ENCODE measurements around the gene SH3PXD2B. TPM values are rescaled to one million over a fixed set of nuclear protein-coding genes. Genes with fewer than 3 reads are reported as not detected.

SH3PXD2B gene
- total and polyA plus RNA-seq, 2 of the 13 experiments (the other 11 are each of a cell fraction or from before 2014, with no cell fraction given) = 3.4 to 4.6 TPM

DNA sequence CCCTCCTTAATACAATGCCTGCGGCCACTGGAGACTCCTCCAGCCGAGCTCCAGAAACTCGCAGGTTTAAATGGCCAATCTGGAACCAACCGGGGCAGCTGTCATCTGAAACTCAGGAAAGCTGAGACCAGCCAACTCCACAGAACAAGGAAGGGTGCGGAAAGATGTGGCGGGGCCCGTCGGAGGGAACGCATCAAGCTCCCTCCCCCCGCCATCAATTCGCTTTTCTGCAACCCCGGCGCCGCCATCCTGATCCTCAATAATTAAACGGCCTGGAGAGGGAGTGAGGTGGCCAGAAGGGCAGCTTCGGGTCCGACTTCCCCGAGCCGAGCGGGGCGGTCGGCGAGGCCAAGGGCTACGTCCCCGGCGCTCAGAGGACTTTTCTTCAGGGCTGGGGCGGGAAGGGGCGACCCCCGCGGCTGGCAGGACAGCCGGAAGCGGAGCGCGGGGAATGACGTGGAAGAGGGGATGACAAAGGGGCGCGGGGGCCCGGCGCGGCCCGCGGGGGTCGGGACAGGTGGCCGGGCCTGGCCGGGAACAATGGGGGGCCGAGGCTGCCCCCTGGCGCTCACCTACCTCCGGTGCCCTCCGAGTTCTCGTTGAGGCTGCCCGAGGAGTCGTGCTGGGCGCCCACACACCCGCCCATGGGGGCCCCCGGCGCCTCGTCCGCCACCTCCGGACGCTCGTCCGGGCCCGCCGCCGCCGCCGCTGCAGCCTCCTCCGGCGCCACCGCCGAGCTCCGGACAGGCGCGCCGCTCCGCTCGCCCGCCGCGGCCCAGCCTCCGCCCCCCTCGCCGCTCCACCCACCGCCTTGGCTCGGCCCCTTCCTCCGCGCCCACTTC lies 171.1 kb downstream of the SH3PXD2B start, which contains the start of gene UBTD2 (continued):
- TF ChIP-seq SCMH1 (CRISPR knock-in tag; IDR thresholded peaks at IDR 0.05; ENCODE audit: borderline replicate concordance) (no peak), ZBTB42 (CRISPR knock-in tag; IDR thresholded peaks at IDR 0.05) (no peak), ZNF709 (CRISPR knock-in tag; IDR thresholded peaks at IDR 0.05) (no peak), ZNF768 (CRISPR knock-in tag; IDR thresholded peaks at IDR 0.05) (no peak), ZNF343 (CRISPR knock-in tag; IDR thresholded peaks at IDR 0.05) (no peak), POLR2A (IDR thresholded peaks at IDR 0.05; ENCODE audit: insufficient read depth in 1 of 2, low read depth in 2 of 2, low read length in 2 of 2) (no peak), ZFYVE20 (CRISPR knock-in tag; IDR thresholded peaks at IDR 0.05; ENCODE audit: borderline replicate concordance, low read depth) (no peak)
- TF ChIP-seq, protein P1, sequence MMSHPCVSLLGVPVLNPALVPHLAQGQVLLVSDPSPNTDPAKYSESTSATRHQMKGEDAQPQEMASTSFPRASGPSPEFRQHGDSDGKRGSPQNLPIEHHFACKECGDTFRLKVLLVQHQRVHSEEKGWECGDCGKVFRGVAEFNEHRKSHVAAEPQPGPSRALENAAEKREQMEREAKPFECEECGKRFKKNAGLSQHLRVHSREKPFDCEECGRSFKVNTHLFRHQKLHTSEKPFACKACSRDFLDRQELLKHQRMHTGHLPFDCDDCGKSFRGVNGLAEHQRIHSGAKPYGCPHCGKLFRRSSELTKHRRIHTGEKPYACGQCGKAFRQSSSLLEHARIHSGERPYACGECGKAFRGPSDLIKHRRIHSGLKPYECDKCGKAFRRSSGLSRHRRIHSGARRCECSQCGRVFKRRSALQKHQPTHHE (CRISPR knock-in tag; IDR thresholded peaks at IDR 0.05; ENCODE audit: borderline replicate concordance) = 0 out of 2 replicates have a peak, but pooled peaks have one; percentile 70
- TF ChIP-seq, protein P2, sequence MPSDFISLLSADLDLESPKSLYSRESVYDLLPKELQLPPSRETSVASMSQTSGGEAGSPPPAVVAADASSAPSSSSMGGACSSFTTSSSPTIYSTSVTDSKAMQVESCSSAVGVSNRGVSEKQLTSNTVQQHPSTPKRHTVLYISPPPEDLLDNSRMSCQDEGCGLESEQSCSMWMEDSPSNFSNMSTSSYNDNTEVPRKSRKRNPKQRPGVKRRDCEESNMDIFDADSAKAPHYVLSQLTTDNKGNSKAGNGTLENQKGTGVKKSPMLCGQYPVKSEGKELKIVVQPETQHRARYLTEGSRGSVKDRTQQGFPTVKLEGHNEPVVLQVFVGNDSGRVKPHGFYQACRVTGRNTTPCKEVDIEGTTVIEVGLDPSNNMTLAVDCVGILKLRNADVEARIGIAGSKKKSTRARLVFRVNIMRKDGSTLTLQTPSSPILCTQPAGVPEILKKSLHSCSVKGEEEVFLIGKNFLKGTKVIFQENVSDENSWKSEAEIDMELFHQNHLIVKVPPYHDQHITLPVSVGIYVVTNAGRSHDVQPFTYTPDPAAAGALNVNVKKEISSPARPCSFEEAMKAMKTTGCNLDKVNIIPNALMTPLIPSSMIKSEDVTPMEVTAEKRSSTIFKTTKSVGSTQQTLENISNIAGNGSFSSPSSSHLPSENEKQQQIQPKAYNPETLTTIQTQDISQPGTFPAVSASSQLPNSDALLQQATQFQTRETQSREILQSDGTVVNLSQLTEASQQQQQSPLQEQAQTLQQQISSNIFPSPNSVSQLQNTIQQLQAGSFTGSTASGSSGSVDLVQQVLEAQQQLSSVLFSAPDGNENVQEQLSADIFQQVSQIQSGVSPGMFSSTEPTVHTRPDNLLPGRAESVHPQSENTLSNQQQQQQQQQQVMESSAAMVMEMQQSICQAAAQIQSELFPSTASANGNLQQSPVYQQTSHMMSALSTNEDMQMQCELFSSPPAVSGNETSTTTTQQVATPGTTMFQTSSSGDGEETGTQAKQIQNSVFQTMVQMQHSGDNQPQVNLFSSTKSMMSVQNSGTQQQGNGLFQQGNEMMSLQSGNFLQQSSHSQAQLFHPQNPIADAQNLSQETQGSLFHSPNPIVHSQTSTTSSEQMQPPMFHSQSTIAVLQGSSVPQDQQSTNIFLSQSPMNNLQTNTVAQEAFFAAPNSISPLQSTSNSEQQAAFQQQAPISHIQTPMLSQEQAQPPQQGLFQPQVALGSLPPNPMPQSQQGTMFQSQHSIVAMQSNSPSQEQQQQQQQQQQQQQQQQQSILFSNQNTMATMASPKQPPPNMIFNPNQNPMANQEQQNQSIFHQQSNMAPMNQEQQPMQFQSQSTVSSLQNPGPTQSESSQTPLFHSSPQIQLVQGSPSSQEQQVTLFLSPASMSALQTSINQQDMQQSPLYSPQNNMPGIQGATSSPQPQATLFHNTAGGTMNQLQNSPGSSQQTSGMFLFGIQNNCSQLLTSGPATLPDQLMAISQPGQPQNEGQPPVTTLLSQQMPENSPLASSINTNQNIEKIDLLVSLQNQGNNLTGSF (CRISPR knock-in tag; IDR thresholded peaks at IDR 0.05) = no peak
- TF ChIP-seq, protein P3, sequence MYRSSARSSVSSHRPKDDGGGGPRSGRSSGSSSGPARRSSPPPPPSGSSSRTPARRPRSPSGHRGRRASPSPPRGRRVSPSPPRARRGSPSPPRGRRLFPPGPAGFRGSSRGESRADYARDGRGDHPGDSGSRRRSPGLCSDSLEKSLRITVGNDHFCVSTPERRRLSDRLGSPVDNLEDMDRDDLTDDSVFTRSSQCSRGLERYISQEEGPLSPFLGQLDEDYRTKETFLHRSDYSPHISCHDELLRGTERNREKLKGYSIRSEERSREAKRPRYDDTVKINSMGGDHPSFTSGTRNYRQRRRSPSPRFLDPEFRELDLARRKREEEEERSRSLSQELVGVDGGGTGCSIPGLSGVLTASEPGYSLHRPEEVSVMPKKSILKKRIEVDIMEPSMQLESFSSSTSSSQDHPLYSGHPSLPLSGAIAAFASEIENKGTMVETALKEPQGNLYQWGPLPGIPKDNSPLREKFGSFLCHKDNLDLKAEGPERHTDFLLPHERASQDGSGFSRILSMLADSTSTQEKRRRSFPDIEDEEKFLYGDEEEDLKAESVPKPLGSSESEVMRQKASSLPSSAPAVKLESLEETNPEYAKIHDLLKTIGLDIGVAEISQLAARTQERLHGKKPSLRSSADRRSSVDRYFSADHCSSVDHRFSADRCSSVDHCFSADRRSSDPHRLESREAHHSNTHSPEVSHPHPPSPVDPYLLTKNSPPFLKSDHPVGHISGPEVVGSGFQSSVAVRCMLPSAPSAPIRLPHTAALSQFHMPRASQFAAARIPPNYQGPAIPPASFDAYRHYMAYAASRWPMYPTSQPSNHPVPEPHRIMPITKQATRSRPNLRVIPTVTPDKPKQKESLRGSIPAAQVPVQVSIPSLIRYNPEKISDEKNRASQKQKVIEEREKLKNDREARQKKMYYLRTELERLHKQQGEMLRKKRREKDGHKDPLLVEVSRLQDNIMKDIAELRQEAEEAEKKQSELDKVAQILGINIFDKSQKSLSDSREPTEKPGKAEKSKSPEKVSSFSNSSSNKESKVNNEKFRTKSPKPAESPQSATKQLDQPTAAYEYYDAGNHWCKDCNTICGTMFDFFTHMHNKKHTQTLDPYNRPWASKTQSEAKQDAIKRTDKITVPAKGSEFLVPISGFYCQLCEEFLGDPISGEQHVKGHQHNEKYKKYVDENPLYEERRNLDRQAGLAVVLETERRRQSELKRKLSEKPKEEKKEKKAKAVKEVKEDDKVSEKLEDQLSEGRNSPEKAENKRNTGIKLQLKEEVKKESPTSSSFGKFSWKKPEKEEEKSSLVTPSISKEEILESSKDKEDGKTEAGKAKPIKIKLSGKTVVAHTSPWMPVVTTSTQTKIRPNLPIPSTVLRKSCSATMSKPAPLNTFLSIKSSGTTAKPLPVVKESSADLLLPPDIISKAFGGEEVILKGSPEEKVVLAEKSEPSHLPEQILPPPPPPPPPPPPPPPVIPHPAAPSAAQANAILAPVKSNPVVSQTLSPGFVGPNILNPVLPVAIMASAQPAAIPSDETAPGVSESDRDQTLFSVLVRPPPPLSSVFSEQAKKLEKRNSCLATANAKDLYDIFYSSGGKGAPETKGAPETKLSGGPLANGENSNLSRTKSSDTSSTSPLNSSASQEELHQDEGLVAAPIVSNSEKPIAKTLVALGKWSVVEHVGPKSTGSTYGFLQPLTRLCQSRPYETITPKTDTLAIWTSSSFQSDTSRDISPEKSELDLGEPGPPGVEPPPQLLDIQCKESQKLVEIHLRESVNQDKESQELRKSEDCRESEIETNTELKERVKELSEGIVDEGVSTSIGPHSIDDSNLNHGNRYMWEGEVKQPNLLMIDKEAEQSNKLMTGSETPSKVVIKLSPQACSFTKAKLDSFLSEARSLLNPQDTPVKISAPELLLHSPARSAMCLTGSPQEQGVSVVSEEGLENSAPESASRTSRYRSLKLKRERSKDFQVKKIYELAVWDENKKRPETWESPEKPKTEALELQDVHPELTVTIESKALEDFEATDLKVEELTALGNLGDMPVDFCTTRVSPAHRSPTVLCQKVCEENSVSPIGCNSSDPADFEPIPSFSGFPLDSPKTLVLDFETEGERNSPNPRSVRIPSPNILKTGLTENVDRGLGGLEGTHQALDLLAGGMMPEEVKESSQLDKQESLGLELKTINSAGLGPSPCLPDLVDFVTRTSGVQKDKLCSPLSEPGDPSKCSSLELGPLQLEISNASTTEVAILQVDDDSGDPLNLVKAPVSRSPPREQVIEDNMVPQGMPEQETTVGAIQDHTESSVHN (CRISPR knock-in tag; IDR thresholded peaks at IDR 0.05) = 0 out of 2 replicates have a peak, but pooled peaks have one; percentile 27
- TF ChIP-seq, protein P4, sequence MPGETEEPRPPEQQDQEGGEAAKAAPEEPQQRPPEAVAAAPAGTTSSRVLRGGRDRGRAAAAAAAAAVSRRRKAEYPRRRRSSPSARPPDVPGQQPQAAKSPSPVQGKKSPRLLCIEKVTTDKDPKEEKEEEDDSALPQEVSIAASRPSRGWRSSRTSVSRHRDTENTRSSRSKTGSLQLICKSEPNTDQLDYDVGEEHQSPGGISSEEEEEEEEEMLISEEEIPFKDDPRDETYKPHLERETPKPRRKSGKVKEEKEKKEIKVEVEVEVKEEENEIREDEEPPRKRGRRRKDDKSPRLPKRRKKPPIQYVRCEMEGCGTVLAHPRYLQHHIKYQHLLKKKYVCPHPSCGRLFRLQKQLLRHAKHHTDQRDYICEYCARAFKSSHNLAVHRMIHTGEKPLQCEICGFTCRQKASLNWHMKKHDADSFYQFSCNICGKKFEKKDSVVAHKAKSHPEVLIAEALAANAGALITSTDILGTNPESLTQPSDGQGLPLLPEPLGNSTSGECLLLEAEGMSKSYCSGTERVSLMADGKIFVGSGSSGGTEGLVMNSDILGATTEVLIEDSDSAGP (CRISPR knock-in tag; IDR thresholded peaks at IDR 0.05; ENCODE audit: borderline replicate concordance) = peak; percentile 71; the same call in 1 of the 2 replicates
